SKM-1 (cell line): Measurements from ENCODE around the gene DIPK1B.

ENCODE experiments used
- DNase-seq: peaks from one replicate; lab custom pipeline; 2025; ENCODE audit not compliant: unreplicated experiment; lab: John Stamatoyannopoulos, UW

The DIPK1B gene

GRCh38 chr9:136673088-136673974 is 39.0 kb upstream of the DIPK1B start:
- DNase-seq: no peak

GRCh38 chr9:136673975-136674785 is 38.2 kb upstream of the DIPK1B start:
- DNase-seq: no peak

- no peak for DNase-seq
These were observed 37.5 kb upstream of the DIPK1B start for GRCh38 chr9:136674786-136675349.

- no peak for DNase-seq
These were observed 36.7 kb upstream of the DIPK1B start for GRCh38 chr9:136675477-136676296.

- DNase-seq: no peak
These were observed 36.0 kb upstream of the DIPK1B start for GRCh38 chr9:136676297-136676794.

DNA sequence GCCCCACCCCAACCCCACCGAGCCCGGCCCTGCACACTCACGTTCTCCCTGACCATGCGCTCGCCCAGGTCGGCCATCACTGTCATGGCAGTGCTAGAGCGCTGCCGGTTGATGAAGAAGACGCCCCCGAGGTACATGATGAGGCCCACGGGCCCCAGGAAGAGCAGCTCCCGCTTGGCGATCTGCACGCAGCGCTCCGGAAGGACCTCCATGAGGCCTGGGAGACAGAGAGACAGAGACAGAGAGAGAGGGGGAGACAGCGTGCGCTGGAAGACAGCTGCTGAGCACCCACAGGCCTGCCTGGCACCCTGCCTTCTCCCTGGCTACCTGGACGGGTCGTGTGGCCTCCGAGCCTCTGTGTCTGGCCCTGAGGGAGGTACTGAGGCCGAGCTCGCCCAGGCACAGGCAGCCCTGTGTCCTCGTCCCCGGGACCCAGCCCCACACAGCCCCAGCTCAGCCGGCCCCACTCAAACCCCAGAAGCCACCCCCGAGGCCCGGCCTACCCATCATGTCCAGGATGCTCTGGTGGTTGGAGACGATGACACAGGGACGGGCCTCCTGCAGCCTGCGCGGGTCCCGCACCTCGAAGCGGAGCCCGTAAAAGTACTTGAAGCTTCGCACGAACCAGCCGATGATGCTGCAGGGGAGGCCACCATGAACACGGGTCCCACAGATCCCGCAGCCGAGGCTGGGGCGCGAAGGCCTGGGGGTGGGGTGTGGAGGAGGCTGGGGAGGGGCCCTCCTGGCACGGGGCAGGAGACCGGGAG is 35.3 kb upstream of the DIPK1B start:
- no peak for DNase-seq

DNA sequence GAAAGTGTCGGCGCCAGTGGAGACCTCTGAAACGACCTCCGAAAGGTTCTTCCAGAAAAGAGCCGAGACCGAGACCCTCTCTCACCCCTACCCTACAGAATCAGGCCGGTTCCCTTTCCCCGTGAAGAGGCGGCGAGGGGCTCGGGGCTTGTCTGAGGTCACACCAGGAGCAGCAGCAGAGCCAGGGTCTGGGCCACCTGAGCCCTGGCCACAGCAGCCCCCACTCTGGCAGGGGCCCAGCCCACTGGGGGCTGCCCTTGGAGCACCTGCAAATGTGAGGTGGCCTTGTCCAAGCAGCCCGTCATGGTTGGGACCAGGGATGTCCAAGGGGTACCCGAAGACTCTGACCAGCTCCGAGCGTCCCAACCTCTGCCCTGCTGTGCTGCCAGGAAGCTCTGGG is 34.3 kb upstream of the DIPK1B start:
- DNase-seq: no peak

DNA sequence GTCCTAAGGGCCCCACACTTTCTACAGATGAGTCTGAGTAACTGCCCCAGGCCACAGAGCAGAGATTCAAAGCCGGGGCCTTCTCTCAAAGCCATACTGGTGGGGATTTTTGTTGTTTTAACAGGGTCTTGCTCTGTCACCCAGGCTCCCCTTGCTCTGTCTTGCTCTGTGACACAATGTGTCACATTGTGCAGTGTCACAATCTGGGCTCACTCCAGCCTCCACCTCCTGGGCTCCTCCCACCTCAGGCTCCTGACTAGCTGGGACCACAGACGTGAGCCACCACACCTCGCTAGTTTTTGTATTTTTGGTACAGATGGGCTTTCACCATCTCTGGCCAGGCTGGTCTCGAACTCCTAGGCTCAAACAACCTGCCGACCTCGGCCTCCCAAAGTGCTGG is 33.7 kb upstream of the DIPK1B start:
- no peak for DNase-seq

DNA sequence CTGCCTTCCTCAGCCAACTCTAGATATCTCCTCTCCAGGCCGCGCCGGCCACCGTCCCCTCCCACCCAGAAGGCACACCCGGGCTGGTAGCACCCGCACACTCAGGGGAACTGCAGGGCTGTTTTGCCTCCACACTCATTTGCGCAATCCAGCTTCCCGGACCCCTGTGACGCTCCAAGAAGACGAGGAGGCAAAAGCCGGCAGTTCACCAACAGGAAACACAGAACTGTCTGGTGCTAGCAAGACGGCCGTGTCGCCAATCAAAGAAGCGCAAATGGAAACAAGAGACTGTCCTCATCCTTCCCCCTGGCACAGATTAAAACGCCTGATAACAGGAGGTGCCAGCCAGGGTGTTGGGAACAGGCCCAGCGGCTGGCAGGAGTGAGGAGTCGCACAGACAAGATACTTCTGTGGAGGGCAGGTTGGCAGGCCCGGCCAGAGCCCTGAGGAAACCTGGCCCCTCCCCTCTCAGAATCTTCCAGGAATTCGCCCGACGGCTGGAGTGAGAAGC is 32.9 kb upstream of the DIPK1B start:
- DNase-seq: no peak

DNA sequence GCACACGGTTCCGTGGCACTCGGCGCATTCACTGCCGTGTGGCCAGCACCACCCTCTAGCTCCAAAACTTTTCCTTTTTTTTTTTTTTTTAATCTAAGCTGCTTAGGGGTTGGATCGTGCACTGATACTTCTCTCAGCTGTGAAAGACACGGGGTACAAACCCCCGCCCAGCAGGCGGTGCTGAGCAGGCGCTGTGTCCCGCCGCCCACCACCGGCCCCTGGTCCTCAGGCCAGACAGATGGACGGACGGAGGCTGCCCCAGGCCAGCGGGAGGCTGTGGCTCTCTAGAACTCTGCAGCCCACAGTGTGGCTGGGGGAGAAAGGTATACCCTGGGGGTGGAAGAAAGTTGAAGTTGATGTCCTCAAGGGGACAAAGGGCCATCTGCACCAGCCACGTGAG is 31.3 kb upstream of the DIPK1B start:
- DNase-seq: no peak

- DNase-seq: no peak
These were observed 30.2 kb upstream of the DIPK1B start for GRCh38 chr9:136681945-136682699.

- DNase-seq: no peak
These were observed 29.7 kb upstream of the DIPK1B start for GRCh38 chr9:136682710-136683109.

DNA sequence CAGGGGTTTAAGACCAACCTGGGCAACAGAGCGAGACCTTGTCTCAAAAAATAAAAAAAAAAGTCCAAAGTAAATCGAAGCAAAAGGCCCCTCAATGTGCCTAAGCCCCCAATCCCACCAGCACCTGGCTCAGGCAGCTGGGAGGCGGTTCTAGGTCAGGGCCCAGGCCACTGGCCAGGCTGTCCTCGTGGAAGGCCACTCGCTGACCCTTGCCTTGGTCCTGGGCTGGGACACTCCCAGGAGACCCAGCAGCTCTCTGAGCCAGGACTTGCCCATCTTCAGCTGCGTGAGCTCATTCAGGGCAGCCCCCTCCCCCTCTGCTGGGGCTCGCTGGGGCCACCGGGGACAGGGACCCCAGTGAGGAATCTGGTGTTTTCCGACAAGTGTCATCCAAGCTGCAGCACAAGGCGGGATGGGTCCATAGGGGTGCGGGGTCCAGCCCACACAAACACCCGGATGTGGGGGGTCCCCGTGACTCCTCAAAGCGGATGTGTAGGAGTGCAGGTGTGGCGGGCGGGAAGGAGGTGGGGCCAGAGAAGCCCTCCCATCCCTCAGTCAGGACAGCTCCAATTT is 29.1 kb upstream of the DIPK1B start:
- no peak for DNase-seq

DNA sequence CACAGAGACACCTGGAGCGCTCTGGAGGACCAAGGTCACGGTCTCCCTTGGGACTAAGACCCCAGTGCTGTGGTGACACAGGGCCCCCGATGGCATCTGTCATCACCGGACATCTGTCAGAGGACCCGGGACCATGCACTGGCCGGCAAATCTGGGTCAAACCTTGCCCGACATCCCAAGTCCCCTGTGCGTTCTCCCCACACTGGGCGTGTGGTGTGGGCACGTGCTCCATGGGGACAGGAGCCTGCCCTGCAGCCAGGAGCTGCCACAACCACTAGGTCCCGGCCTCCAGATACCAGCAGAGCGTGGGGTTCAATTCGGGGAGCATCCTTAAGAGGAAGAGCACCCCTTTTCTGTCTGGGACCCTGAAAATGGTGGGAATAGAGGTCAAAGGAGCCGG is 28.6 kb upstream of the DIPK1B start:
- no peak for DNase-seq

DNA sequence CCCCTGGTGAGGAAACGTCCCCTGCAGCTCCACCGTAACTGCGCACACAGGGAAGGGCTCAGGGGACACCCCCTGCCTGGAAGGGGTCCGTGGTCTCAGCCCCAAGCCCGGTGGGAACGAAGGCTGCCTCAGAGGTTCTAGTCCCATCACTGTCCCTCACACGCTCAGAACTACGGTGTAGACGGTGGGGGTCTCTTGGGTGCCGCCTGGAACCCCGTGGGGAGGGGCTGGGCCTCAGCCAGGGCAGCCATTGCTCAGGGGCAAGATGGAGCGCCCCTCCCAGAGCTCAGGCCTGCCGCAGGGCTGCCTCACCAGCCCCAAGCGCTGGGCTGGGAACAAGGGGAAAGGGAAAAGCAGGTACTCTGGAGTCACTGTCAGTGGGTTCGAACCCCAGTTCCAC is 28.0 kb upstream of the DIPK1B start:
- no peak for DNase-seq

GRCh38 chr9:136684799-136685198 is 27.6 kb upstream of the DIPK1B start:
- DNase-seq: no peak

- DNase-seq: no peak
These were observed 27.2 kb upstream of the DIPK1B start for GRCh38 chr9:136685216-136685615.

- DNase-seq: no peak
These were observed 26.4 kb upstream of the DIPK1B start for GRCh38 chr9:136685790-136686533.
